Astrocyte (in vitro differentiated cells and primary cell): ENCODE results near the gene H6PD.

Experiments used
- CTCF ChIP-seq: IDR thresholded peaks from 2 replicates; pipeline ENCODE4 v1.5.1; 2011; ENCODE audit warnings: low read depth, mild to moderate bottlenecking, inconsistent platforms, low read length, moderate library complexity; ENCODE audit not compliant: insufficient read depth
- EZH2 ChIP-seq: IDR thresholded peaks from 2 replicates; pipeline ENCODE4 v1.6.1; 2012; ENCODE audit warnings: mild to moderate bottlenecking, low read length, inconsistent platforms; ENCODE audit not compliant: insufficient read depth

DNA sequence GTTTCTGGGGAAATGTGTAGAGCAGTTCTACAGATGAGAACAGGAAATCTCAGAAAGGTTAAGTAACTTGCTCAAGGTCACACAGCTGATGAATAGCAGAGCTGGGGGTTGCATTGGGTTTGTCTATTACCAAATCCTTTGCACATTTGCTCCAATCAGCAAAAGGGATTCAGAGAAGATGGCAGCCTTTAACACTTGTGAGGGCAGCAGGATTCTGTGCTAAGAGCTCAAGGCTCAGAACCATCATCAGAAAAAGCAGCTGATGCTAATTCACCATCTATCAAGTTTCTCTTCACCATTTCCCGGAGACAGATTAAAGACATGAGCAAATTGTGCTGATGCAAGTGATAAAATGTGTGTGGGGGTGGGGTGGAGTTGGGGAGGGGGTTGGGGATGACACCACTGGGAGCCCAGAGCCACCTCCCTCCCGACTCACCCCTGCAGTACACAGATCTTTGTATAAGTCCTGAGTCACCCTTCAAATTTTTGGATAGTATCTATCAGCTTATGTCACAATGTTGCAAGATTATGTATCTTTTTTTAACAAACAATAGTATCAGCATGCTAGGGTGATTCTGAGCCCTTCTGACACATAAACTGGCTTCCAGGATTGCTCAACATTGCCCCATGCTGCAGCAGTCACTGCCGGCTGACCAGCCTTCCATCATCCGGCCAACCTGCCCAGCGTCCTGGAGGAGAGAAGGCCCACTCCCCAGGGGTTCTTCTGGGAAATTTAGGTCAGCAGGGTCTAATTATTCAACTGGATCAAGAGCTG lies 55.3 kb downstream of the H6PD start:
- TF ChIP-seq EZH2 = no peak
- no peak for TF ChIP-seq CTCF
